Peyer's patch (tissue), 4 donors: Measurements from ENCODE around the gene MAGI2. TPM values are rescaled to one million over a fixed set of nuclear protein-coding genes. Genes with fewer than 3 reads are reported as not detected.

ENCODE experiments used
- DNase-seq, 3 donors: peaks; one replicate each; pipeline ENCODE4 v3.0.0-alpha.2; 2017 to 2019
- H3K27ac ChIP-seq, 4 donors: fragments of 200-600 bp; sonication (generic); one replicate each; pipeline ENCODE4 v1.5.1; 2016 to 2019
- H3K27me3 ChIP-seq, 2 donors: fragments of 200-600 bp; sonication (generic); one replicate each; pipeline ENCODE4 v1.5.1; 2019
- H3K36me3 ChIP-seq, 3 donors: fragments of 200-600 bp; sonication (generic); one replicate each; pipeline ENCODE4 v1.5.1; 2016 to 2019
- H3K4me1 ChIP-seq, 4 donors: fragments of 200-600 bp; sonication (generic); one replicate each; pipeline ENCODE4 v1.5.1; 2016 to 2019
- H3K4me3 ChIP-seq, 4 donors: fragments of 200-600 bp; sonication (generic); 1 replicate in 3 of 4; 2 replicates in 1 of 4; pipeline ENCODE4 v1.5.1; 2016 to 2019; ENCODE audit warnings: mild to moderate bottlenecking in 1 of 4
- H3K9me3 ChIP-seq, 4 donors: fragments of 200-600 bp; sonication (generic); one replicate each; pipeline ENCODE4 v1.5.1; 2016 to 2019; ENCODE audit warnings: mild to moderate bottlenecking in 1 of 4
- CTCF ChIP-seq, 6 experiments: fragments of 450-650 bp in 4 of 6; fragments of 200-600 bp in 2 of 6; sonication (generic) in 1 of 6; IDR thresholded peaks; one replicate each; pipeline ENCODE4 v1.5.1; 2017 to 2019; ENCODE audit warnings: antibody characterized with exemption in 6 of 6, mild to moderate bottlenecking in 3 of 6, moderate library complexity in 1 of 6
- POLR2A ChIP-seq, 2 donors: fragments of 450-650 bp; IDR thresholded peaks; one replicate each; pipeline ENCODE4 v1.5.1; 2017; ENCODE audit warnings: antibody characterized with exemption in 2 of 2, mild to moderate bottlenecking in 2 of 2, moderate library complexity in 2 of 2
- total RNA-seq, 4 donors: library from RNA; depleted of rRNA; stranded (reverse); fragments of >200 nt; gene quantifications; one replicate each; pipeline ENCODE4 v1.1.0, GENCODE V29; 2016

The MAGI2 gene
- total RNA-seq, 4 donors from 2014 or later, result 1.6 to 12.4 (median 2.8) TPM

- TF ChIP-seq CTCF (IDR thresholded peaks at IDR 0.05) (no peak), POLR2A (IDR thresholded peaks at IDR 0.05) (no peak)
- Histone ChIP-seq H3K36me3 (no peaks in the 10 kb centered on the region), H3K4me3 (no peak overlapping the region), H3K27me3 (no peaks in the 10 kb centered on the region), H3K4me1 (no peaks in the 10 kb centered on the region), H3K27ac (no peak overlapping the region), H3K9me3 (no peaks in the 10 kb centered on the region)
- no peak for DNase-seq
Measured at GRCh38 chr7:78792624-78793023, 660.8 kb downstream of the MAGI2 start.

- Histone ChIP-seq H3K36me3 (no peaks in the 10 kb centered on the region), H3K27me3 (no peaks in the 10 kb centered on the region), H3K4me1 (no peaks in the 10 kb centered on the region), H3K9me3 (no peaks in the 10 kb centered on the region), H3K27ac (no peak overlapping the region), H3K4me3 (no peak overlapping the region)
- no peak for DNase-seq
- no peak for TF ChIP-seq CTCF (IDR thresholded peaks at IDR 0.05)
- TF ChIP-seq POLR2A (IDR thresholded peaks at IDR 0.05), result no peak
Measured at GRCh38 chr7:78792006-78792405, 661.5 kb downstream of the MAGI2 start.

GRCh38 chr7:78788464-78788863, 665.0 kb downstream of the MAGI2 start:
- no peaks in the 10 kb centered on the region for H3K36me3 ChIP-seq
- no peaks in the 10 kb centered on the region for H3K27me3 ChIP-seq
- H3K9me3 ChIP-seq, result no peaks in the 10 kb centered on the region
- TF ChIP-seq POLR2A (IDR thresholded peaks at IDR 0.05) (no peak), CTCF (IDR thresholded peaks at IDR 0.05) (no peak)
- H3K4me1 ChIP-seq, result no peaks in the 10 kb centered on the region
- no peak overlapping the region for H3K4me3 ChIP-seq
- no peak overlapping the region for H3K27ac ChIP-seq
- DNase-seq, result no peak

GRCh38 chr7:78787854-78788253, 665.6 kb downstream of the MAGI2 start:
- TF ChIP-seq CTCF (IDR thresholded peaks at IDR 0.05), result no peak
- H3K36me3 ChIP-seq, result no peaks in the 10 kb centered on the region
- H3K4me1 ChIP-seq, result no peaks in the 10 kb centered on the region
- no peak overlapping the region for H3K4me3 ChIP-seq
- H3K9me3 ChIP-seq, result no peaks in the 10 kb centered on the region
- H3K27ac ChIP-seq, result no peak overlapping the region
- H3K27me3 ChIP-seq, result no peaks in the 10 kb centered on the region
- no peak for DNase-seq

- H3K9me3 ChIP-seq, result no peaks in the 10 kb centered on the region
- H3K36me3 ChIP-seq, result no peaks in the 10 kb centered on the region
- TF ChIP-seq POLR2A (IDR thresholded peaks at IDR 0.05) (no peak), CTCF (IDR thresholded peaks at IDR 0.05) (no peak)
- no peak overlapping the region for H3K4me3 ChIP-seq
- no peaks in the 10 kb centered on the region for H3K4me1 ChIP-seq
- no peaks in the 10 kb centered on the region for H3K27me3 ChIP-seq
- H3K27ac ChIP-seq, result no peak overlapping the region
- no peak for DNase-seq
Measured at GRCh38 chr7:78786055-78786454, 667.4 kb downstream of the MAGI2 start.
